Neuronal stem cell (in vitro differentiated cells): ENCODE measurements around the gene EPB41L2.
A peak's percentile ranks its signal among the peaks of the same experiment; 100 is the strongest.

ENCODE experiments used
- DNase-seq: peaks from one replicate; pipeline ENCODE4 v3.0.0-alpha.2; 2013; ENCODE audit warnings: low spot score
- H2AFZ ChIP-seq: one replicate; pipeline ENCODE4 v1.6.1; 2013; ENCODE audit warnings: mild to moderate bottlenecking, low read length, inconsistent platforms
- H2AK5ac ChIP-seq: 2 replicates; pipeline ENCODE4 v1.6.1; 2013; ENCODE audit warnings: low read depth, mild to moderate bottlenecking, inconsistent platforms, low read length, moderate library complexity, mixed read lengths
- H2BK120ac ChIP-seq: 2 replicates; pipeline ENCODE4 v1.6.1; 2013; ENCODE audit warnings: low read depth, mild to moderate bottlenecking, inconsistent platforms, low read length, moderate library complexity, mixed read lengths
- H2BK12ac ChIP-seq: one replicate; pipeline ENCODE4 v1.6.1; 2013; ENCODE audit warnings: low read length, inconsistent platforms
- H2BK15ac ChIP-seq: 2 replicates; pipeline ENCODE4 v1.6.1; 2013; ENCODE audit warnings: mild to moderate bottlenecking, low read length, inconsistent platforms, mixed read lengths
- H2BK5ac ChIP-seq: one replicate; pipeline ENCODE4 v1.6.1; 2013; ENCODE audit warnings: inconsistent platforms, mild to moderate bottlenecking, low read length, moderate library complexity
- H3K14ac ChIP-seq: one replicate; pipeline ENCODE4 v1.6.1; 2013; ENCODE audit warnings: low read length, inconsistent platforms
- H3K18ac ChIP-seq: 2 replicates; pipeline ENCODE4 v1.6.1; 2013; ENCODE audit warnings: low read length, inconsistent platforms
- H3K23ac ChIP-seq: 2 replicates; pipeline ENCODE4 v1.6.1; 2013; ENCODE audit warnings: low read depth, mild to moderate bottlenecking, mixed read lengths, low read length, inconsistent platforms; ENCODE audit not compliant: poor library complexity
- H3K27ac ChIP-seq: replicated peaks from 3 replicates; pipeline ENCODE4 v1.5.1; 2013; ENCODE audit warnings: low read length, inconsistent platforms
- H3K27me3 ChIP-seq, 3 experiments: 2 replicates each; pipeline ENCODE4 v1.6.1; 2013; ENCODE audit warnings: low read length in 3 of 3, mild to moderate bottlenecking in 2 of 3, inconsistent platforms in 1 of 3, low read depth in 1 of 3, mixed read lengths in 1 of 3, moderate library complexity in 1 of 3; ENCODE audit not compliant: control insufficient read depth in 3 of 3, insufficient read depth in 3 of 3
- H3K36me3 ChIP-seq, 2 donors: replicated peaks in 1 of 2; 2 replicates each; pipeline ENCODE4 v1.6.1; 2013; ENCODE audit warnings: low read length in 2 of 2; ENCODE audit not compliant: control insufficient read depth in 2 of 2, insufficient read depth in 2 of 2
- H3K4ac ChIP-seq: 2 replicates; pipeline ENCODE4 v1.6.1; 2013; ENCODE audit warnings: inconsistent platforms, mild to moderate bottlenecking, low read length, moderate library complexity
- H3K4me1 ChIP-seq, 2 donors: 1 replicate in 1 of 2; 2 replicates in 1 of 2; pipeline ENCODE4 v1.6.1; 2013; ENCODE audit warnings: low read length in 2 of 2, low read depth in 1 of 2; ENCODE audit not compliant: control insufficient read depth in 2 of 2, insufficient read depth in 1 of 2
- H3K4me2 ChIP-seq: one replicate; pipeline ENCODE4 v1.6.1; 2013; ENCODE audit warnings: mild to moderate bottlenecking, low read length, inconsistent platforms; ENCODE audit not compliant: insufficient read depth, poor library complexity, severe bottlenecking
- H3K4me3 ChIP-seq, 2 donors: 2 replicates each; pipeline ENCODE4 v1.5.1; 2013; ENCODE audit warnings: low read length in 2 of 2, mild to moderate bottlenecking in 2 of 2, inconsistent platforms in 1 of 2, moderate library complexity in 1 of 2
- H3K79me1 ChIP-seq: one replicate; pipeline ENCODE4 v1.6.1; 2013; ENCODE audit warnings: low read depth, mild to moderate bottlenecking, inconsistent platforms, low read length, moderate library complexity
- H3K9ac ChIP-seq: one replicate; pipeline ENCODE4 v1.6.1; 2013; ENCODE audit warnings: mild to moderate bottlenecking, low read depth, low read length, inconsistent platforms; ENCODE audit not compliant: poor library complexity
- H3K9me3 ChIP-seq, 2 donors: replicated peaks in 1 of 2; 2 replicates each; pipeline versions ENCODE3 to v1.6.1; 2013; ENCODE audit warnings: low read length in 2 of 2, mild to moderate bottlenecking in 2 of 2, inconsistent platforms in 1 of 2, low read depth in 1 of 2, mixed read lengths in 1 of 2, moderate library complexity in 1 of 2; ENCODE audit not compliant: control insufficient read depth in 2 of 2, insufficient read depth in 1 of 2
- H4K8ac ChIP-seq: one replicate; pipeline ENCODE4 v1.6.1; 2013; ENCODE audit warnings: low read depth, mild to moderate bottlenecking, inconsistent platforms, low read length, moderate library complexity
- H4K91ac ChIP-seq: one replicate; pipeline ENCODE4 v1.6.1; 2013; ENCODE audit warnings: low read length, low read depth, mild to moderate bottlenecking, inconsistent platforms; ENCODE audit not compliant: poor library complexity
- WGBS, 2 donors: extraction: QIAGEN DNeasy Blood & Tissue Kit; methylation state at CpG; one replicate each; pipeline ENCODE4 v1.1.7; 2013; ENCODE audit warnings: missing lambda C conversion rate in 2 of 2, mixed read lengths in 1 of 2; ENCODE audit not compliant: insufficient read length in 2 of 2, insufficient replicate concordance in 1 of 2; ENCODE audit errors: extremely low coverage in 2 of 2; 5-methylcytosine and 5-hydroxymethylcytosine counted together

Gene EPB41L2

DNA sequence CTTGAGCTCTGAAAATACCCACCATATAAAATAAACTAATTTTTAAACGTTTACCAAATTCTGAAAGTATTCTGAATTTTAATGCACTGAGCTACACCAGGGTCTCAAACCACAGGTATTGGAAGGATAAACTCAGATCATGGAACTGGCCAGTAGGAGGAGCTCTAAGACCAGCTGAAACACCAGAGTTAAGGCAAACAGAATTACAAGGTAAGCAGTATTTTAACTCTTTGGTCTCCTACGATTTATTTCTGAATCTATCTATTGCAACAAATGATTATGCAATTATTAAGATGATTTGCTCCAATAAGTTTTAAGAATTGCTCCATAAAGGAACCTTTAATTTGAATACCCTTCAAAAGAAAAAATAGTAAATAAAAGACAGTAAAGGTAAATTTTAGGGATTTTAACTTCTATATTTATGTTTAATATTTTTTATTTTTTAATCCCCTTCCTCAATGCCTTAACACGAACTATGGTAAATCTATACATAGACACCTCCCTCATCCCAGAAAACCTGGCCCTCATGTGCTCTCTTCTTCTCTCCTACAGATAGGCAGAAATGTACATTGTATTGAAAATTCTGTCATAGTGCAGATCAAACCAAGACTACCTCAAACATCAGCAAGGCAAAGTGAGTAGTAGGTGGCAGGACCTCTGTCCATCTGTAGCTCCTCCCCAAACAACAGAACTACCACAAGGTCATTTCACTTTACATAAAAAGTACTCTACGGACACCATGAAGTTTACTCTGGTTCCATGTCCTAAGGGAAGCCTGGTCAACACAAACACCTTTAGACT is 177.5 kb downstream of the EPB41L2 start:
- H2BK15ac ChIP-seq: no peak overlapping the region
- H3K4ac ChIP-seq: no peak overlapping the region
- no peak overlapping the region for H2AFZ ChIP-seq
- H2BK120ac ChIP-seq: no peak overlapping the region
- peak; percentile 81 for DNase-seq
- no peak overlapping the region for H4K8ac ChIP-seq
- H3K36me3 ChIP-seq: peaks cover 8 to 23% of the 10 kb centered on the region in 2 donors
- H3K79me1 ChIP-seq: no peaks in the 10 kb centered on the region
- H3K27me3 ChIP-seq: no peaks in the 10 kb centered on the region
- no peak overlapping the region for H4K91ac ChIP-seq
- no peak overlapping the region for H3K14ac ChIP-seq
- H3K9me3 ChIP-seq: peaks cover 2 to 6% of the 10 kb centered on the region in 2 donors
- H3K23ac ChIP-seq: no peak overlapping the region
- no CpG with 5 or more reads among the region's 4 CpGs for WGBS, 2 donors
- no peaks in the 10 kb centered on the region for H3K4me1 ChIP-seq
- no peak overlapping the region for H3K18ac ChIP-seq
- H2BK5ac ChIP-seq: no peak overlapping the region
- no peak overlapping the region for H3K27ac ChIP-seq
- no peak overlapping the region for H3K4me2 ChIP-seq
- no peak overlapping the region for H3K9ac ChIP-seq
- H3K4me3 ChIP-seq: no peak overlapping the region
- no peak overlapping the region for H2AK5ac ChIP-seq
- H2BK12ac ChIP-seq: no peak overlapping the region

DNA sequence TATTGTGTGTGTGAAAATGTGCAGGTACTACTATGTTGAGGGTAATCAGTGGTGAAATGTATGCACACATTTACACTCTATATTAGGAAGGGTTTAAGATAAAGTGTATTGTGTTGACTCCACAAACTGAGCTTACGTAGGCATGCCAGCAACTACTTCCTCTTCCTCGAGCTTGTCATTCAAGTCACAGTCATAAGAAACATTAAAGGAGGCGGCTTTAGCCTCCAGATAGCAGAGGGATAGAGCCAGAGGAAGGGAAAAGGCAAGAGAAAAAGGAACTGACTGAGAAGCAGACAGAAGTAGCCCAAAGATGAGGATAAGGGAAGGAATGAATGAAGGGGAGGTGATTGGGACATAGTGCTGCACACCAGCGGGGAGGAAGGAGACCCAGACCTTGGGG is 180.7 kb downstream of the EPB41L2 start:
- H3K27me3 ChIP-seq: no peaks in the 10 kb centered on the region
- H3K23ac ChIP-seq: no peak overlapping the region
- H4K8ac ChIP-seq: no peak overlapping the region
- H3K4ac ChIP-seq: no peak overlapping the region
- H3K9me3 ChIP-seq: peaks cover 0 to 2% of the 10 kb centered on the region in 2 donors
- WGBS, 2 donors: no CpG with 5 or more reads among the region's 4 CpGs
- H2BK5ac ChIP-seq: no peak overlapping the region
- no peak overlapping the region for H2BK15ac ChIP-seq
- H3K18ac ChIP-seq: no peak overlapping the region
- no peak overlapping the region for H3K27ac ChIP-seq
- H2AK5ac ChIP-seq: no peak overlapping the region
- H2BK120ac ChIP-seq: no peak overlapping the region
- no peak overlapping the region for H3K4me3 ChIP-seq
- no peaks in the 10 kb centered on the region for H3K4me1 ChIP-seq
- no peak overlapping the region for H2AFZ ChIP-seq
- no peak overlapping the region for H3K14ac ChIP-seq
- H3K79me1 ChIP-seq: no peaks in the 10 kb centered on the region
- H2BK12ac ChIP-seq: no peak overlapping the region
- no peak overlapping the region for H4K91ac ChIP-seq
- DNase-seq: no peak
- H3K36me3 ChIP-seq: peaks cover 8 to 16% of the 10 kb centered on the region in 2 donors
- H3K9ac ChIP-seq: no peak overlapping the region
- H3K4me2 ChIP-seq: no peak overlapping the region

GRCh38 chr6:130879826-130880225 is 183.2 kb downstream of the EPB41L2 start:
- no peak overlapping the region for H4K91ac ChIP-seq
- no peak overlapping the region for H2BK12ac ChIP-seq
- no peak overlapping the region for H3K27ac ChIP-seq
- no peak overlapping the region for H2BK15ac ChIP-seq
- no peak overlapping the region for H3K4me2 ChIP-seq
- H2AK5ac ChIP-seq: no peak overlapping the region
- H3K4me3 ChIP-seq: no peak overlapping the region
- no peaks in the 10 kb centered on the region for H3K4me1 ChIP-seq
- H3K79me1 ChIP-seq: no peaks in the 10 kb centered on the region
- no peak overlapping the region for H3K18ac ChIP-seq
- peaks cover 6 to 16% of the 10 kb centered on the region in 2 donors for H3K36me3 ChIP-seq
- no peak overlapping the region for H3K9ac ChIP-seq
- no peaks in the 10 kb centered on the region for H3K27me3 ChIP-seq
- H2BK120ac ChIP-seq: no peak overlapping the region
- no peak overlapping the region for H3K4ac ChIP-seq
- no peaks in the 10 kb centered on the region for H3K9me3 ChIP-seq
- H4K8ac ChIP-seq: no peak overlapping the region
- no peak for DNase-seq
- no peak overlapping the region for H3K23ac ChIP-seq
- no CpG with 5 or more reads among the region's 6 CpGs for WGBS, 2 donors
- no peak overlapping the region for H3K14ac ChIP-seq
- H2AFZ ChIP-seq: no peak overlapping the region
- H2BK5ac ChIP-seq: no peak overlapping the region

- H3K23ac ChIP-seq: no peak overlapping the region
- no peak overlapping the region for H3K4me2 ChIP-seq
- no peak overlapping the region for H2BK15ac ChIP-seq
- no peak overlapping the region for H3K4ac ChIP-seq
- no peak overlapping the region for H3K27ac ChIP-seq
- no peak overlapping the region for H4K8ac ChIP-seq
- no peak overlapping the region for H4K91ac ChIP-seq
- no peak overlapping the region for H2BK120ac ChIP-seq
- H3K9ac ChIP-seq: no peak overlapping the region
- no peaks in the 10 kb centered on the region for H3K79me1 ChIP-seq
- H3K18ac ChIP-seq: no peak overlapping the region
- no peak overlapping the region for H3K4me3 ChIP-seq
- H3K36me3 ChIP-seq: peaks cover 3 to 8% of the 10 kb centered on the region in 2 donors
- WGBS, 2 donors: no CpG with 5 or more reads among the region's 5 CpGs
- H3K27me3 ChIP-seq: no peaks in the 10 kb centered on the region
- H2BK5ac ChIP-seq: no peak overlapping the region
- peaks cover 1 to 3% of the 10 kb centered on the region in 2 donors for H3K4me1 ChIP-seq
- H3K14ac ChIP-seq: no peak overlapping the region
- no peak for DNase-seq
- H3K9me3 ChIP-seq: peaks cover 0 to 2% of the 10 kb centered on the region in 2 donors
- H2AK5ac ChIP-seq: no peak overlapping the region
- no peak overlapping the region for H2AFZ ChIP-seq
- H2BK12ac ChIP-seq: no peak overlapping the region
Measured at GRCh38 chr6:130873746-130874145, 189.3 kb downstream of the EPB41L2 start.
